GM12891 (cell line): Measurements from ENCODE around the gene PRR14L.
"Not testable (repeated sequence)": the region's sequence is repeated elsewhere in the genome, so short reads cannot be mapped to it uniquely, and the experiment has no call there.

Source experiments
- DNase-seq: peaks from one replicate; pipeline ENCODE4 v3.0.0; 2011; ENCODE audit warnings: low spot score; ENCODE audit not compliant: insufficient read length
- FAIRE-seq: peaks from 2 replicates; lab custom pipeline; 2011; peaks lifted over from hg19 to GRCh38; lab: Jason Lieb, UNC
- PAX5 ChIP-seq: IDR thresholded peaks from 2 replicates; pipeline ENCODE4 v1.6.1; 2011; ENCODE audit warnings: low read length, moderate library complexity, mild to moderate bottlenecking; ENCODE audit not compliant: insufficient read depth, severe bottlenecking
- POLR2A ChIP-seq: IDR thresholded peaks from 2 replicates; pipeline ENCODE4 v1.6.1; 2011; ENCODE audit warnings: low read depth, low read length, control low read depth
- POLR2AphosphoS5 ChIP-seq: IDR thresholded peaks from 2 replicates; pipeline ENCODE4 v1.6.1; 2011; ENCODE audit warnings: low read depth, low read length, control low read depth
- POU2F2 ChIP-seq: IDR thresholded peaks from 2 replicates; pipeline ENCODE4 v1.6.1; 2011; ENCODE audit warnings: low read depth, mild to moderate bottlenecking, control low read depth, low read length, moderate library complexity
- SPI1 ChIP-seq: IDR thresholded peaks from 2 replicates; pipeline ENCODE4 v1.6.1; 2011; ENCODE audit warnings: low read depth, low read length, control low read depth
- TAF1 ChIP-seq: IDR thresholded peaks from 2 replicates; pipeline ENCODE4 v1.6.1; 2011; ENCODE audit warnings: low read depth, low read length, control low read depth

PRR14L gene

GRCh38 chr22:31753634-31754501 is 3.9 kb upstream of the PRR14L start, which contains the start of gene DEPDC5:
DEPDC5 (plus strand) TSS chr22:31754019; CDS start chr22:31754922, 903 bp downstream.
- TF ChIP-seq PAX5 (peak; percentile 61), POLR2A (peak; percentile 97), POLR2AphosphoS5 (peak; percentile 97), TAF1 (peak; percentile 93), POU2F2 (peak; percentile 59), SPI1 (peak; percentile 95)
- peak; percentile 93 for FAIRE-seq
- DNase-seq, result peak; percentile 89

DNA sequence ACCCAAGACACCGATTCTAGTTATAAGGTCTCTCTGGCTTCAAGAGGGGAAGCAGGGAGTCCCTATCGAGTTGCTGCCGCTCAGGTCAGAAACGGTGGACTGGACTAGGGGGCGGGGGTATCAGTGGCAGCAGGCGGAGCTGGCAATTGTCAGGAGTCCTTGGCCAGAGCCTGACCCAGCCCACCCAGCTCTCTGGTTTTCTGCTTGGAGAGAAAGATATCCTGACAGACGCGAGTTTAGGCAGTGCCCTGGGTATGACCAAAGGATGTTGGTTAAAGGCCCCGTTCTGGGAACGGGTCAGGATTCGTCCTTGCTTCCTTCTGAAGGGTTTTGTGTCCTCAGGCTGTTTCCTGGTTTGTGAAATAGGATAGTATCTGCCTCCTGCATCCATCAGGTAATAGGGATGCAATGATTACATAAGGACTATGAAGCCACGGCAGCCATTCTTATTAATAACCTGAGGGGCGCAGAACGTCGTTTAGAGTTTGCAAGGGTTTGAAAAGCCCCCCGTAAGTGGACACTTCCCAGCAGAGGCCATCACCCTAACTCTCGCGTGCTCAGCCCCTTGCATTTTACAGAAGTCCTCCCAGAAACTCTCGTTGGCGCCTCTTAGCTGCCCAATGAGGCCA is 3.2 kb upstream of the PRR14L start:
- TF ChIP-seq POLR2A (no peak), PAX5 (no peak), SPI1 (no peak), TAF1 (no peak), POU2F2 (no peak), POLR2AphosphoS5 (no peak)
- FAIRE-seq (no peak), DNase-seq (no peak)

- no peak for TF ChIP-seq TAF1
- no peak for TF ChIP-seq POLR2AphosphoS5
- no peak for TF ChIP-seq POLR2A
- no peak for TF ChIP-seq PAX5
- no peak for TF ChIP-seq POU2F2
- TF ChIP-seq SPI1, result no peak
- DNase-seq (no peak), FAIRE-seq (no peak)
Observed at GRCh38 chr22:31752096-31752847, 2.3 kb upstream of the PRR14L start.

GRCh38 chr22:31750365-31751284 is 693 bp upstream of the PRR14L start:
- DNase-seq (no peak), FAIRE-seq (no peak)
- TF ChIP-seq TAF1 (no peak), PAX5 (no peak), POU2F2 (no peak), POLR2AphosphoS5 (no peak), SPI1 (no peak), POLR2A (no peak)

- no peak for DNase-seq
- no peak for FAIRE-seq
- TF ChIP-seq SPI1 (peak; percentile 35; the same call in 1 of the 2 replicates), POLR2A (no peak)
Observed at GRCh38 chr22:31748490-31748889, 1.4 kb downstream of the PRR14L start.

- no peak for DNase-seq
- no peak for TF ChIP-seq SPI1
- no peak for TF ChIP-seq POLR2AphosphoS5
- no peak for TF ChIP-seq PAX5
- no peak for FAIRE-seq
Observed at GRCh38 chr22:31747441-31747840, 2.5 kb downstream of the PRR14L start.

DNA sequence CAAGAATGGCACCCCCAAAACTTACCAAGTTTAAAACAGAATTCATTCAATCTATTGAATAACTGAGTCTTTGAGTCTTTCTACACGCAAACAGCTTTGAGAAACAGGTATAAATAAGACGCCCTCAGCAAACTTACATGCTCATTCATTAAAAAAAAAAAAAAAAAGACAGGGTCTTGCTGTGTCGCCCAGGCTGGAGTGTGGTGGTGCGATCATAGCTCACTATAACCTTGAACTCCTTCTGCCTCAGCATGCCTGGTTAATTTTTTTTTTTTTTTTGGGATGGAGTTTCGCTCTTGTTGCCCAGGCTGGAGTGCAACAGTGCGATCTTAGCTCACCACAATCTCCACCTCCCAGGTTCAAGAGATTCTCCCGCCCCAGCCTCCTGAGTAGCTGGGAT is 6.1 kb downstream of the PRR14L start:
- TF ChIP-seq POLR2AphosphoS5 (no peak), SPI1 (no peak), POLR2A (no peak), TAF1 (no peak)
- no peak for DNase-seq
- FAIRE-seq, result no peak

- TF ChIP-seq POLR2A (no peak), TAF1 (no peak), SPI1 (no peak), POU2F2 (no peak), POLR2AphosphoS5 (no peak), PAX5 (no peak)
- no peak for FAIRE-seq
- no peak for DNase-seq
Observed at GRCh38 chr22:31742682-31743081, 7.2 kb downstream of the PRR14L start.

GRCh38 chr22:31742115-31742514 is 7.8 kb downstream of the PRR14L start:
- TF ChIP-seq POU2F2 (no peak), POLR2A (no peak), POLR2AphosphoS5 (no peak), PAX5 (no peak), TAF1 (no peak), SPI1 (no peak)
- DNase-seq (no peak), FAIRE-seq (no peak)

DNA sequence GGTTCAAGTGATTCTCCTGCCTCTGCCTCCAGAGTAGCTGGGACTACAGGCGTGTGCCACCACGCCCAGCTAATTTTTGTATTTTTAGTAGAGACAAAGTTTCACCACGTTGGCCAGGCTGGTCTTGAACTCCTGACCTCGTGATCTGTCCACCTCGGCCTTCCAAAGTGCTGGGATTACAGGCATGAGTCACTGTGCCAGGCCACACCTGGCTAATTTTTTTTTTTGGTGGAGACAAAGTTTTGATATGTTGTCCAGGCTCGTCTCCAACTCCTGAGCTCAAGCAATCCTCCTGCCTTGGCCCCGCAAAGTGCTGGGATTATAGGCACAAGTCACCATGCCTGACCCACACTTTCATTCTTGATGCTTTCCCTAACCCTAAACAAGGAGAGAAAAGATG is 9.6 kb downstream of the PRR14L start:
- not testable (repeated sequence) for FAIRE-seq, DNase-seq
